Astrocyte (in vitro differentiated cells and primary cell): ENCODE results near the gene SDK1.

Experiments used
- EZH2 ChIP-seq: IDR thresholded peaks from 2 replicates; pipeline ENCODE4 v1.6.1; 2012; ENCODE audit warnings: mild to moderate bottlenecking, low read length, inconsistent platforms; ENCODE audit not compliant: insufficient read depth
- TF ChIP-seq, protein P1 (sequence below): IDR thresholded peaks from 2 replicates; pipeline ENCODE4 v1.5.1; 2011; ENCODE audit warnings: low read depth, mild to moderate bottlenecking, inconsistent platforms, low read length, moderate library complexity; ENCODE audit not compliant: insufficient read depth

GRCh38 chr7:3310884-3311283 lies 9.8 kb downstream of the SDK1 start:
- TF ChIP-seq, protein P1, sequence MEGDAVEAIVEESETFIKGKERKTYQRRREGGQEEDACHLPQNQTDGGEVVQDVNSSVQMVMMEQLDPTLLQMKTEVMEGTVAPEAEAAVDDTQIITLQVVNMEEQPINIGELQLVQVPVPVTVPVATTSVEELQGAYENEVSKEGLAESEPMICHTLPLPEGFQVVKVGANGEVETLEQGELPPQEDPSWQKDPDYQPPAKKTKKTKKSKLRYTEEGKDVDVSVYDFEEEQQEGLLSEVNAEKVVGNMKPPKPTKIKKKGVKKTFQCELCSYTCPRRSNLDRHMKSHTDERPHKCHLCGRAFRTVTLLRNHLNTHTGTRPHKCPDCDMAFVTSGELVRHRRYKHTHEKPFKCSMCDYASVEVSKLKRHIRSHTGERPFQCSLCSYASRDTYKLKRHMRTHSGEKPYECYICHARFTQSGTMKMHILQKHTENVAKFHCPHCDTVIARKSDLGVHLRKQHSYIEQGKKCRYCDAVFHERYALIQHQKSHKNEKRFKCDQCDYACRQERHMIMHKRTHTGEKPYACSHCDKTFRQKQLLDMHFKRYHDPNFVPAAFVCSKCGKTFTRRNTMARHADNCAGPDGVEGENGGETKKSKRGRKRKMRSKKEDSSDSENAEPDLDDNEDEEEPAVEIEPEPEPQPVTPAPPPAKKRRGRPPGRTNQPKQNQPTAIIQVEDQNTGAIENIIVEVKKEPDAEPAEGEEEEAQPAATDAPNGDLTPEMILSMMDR, result no peak
- no peak for TF ChIP-seq EZH2
